Endothelial cell (in vitro differentiated cells): Measurements from ENCODE around the gene FXYD7. TPM values are rescaled to one million over a fixed set of nuclear protein-coding genes. Genes with fewer than 3 reads are reported as not detected.
A peak's percentile ranks its signal among the peaks of the same experiment; 100 is the strongest.

Source experiments
- DNase-seq: peaks from one replicate; pipeline ENCODE4 v3.0.0; 2021; ENCODE audit warnings: low spot score
- H3K27ac Mint-ChIP-seq: one replicate; pipeline ENCODE4 v1.8.0; 2021; ENCODE audit warnings: mixed read lengths, inconsistent platforms; ENCODE audit not compliant: unreplicated experiment
- H3K27me3 Mint-ChIP-seq: one replicate; pipeline ENCODE4 v1.8.0; 2021; ENCODE audit warnings: mild to moderate bottlenecking, moderate library complexity, mixed read lengths, inconsistent platforms; ENCODE audit not compliant: unreplicated experiment
- H3K36me3 Mint-ChIP-seq: one replicate; pipeline ENCODE4 v1.8.0; 2021; ENCODE audit warnings: mild to moderate bottlenecking, low read depth, mixed read lengths, inconsistent platforms; ENCODE audit not compliant: unreplicated experiment
- H3K4me1 Mint-ChIP-seq: one replicate; pipeline ENCODE4 v1.8.0; 2021; ENCODE audit warnings: mild to moderate bottlenecking, mixed read lengths, inconsistent platforms; ENCODE audit not compliant: unreplicated experiment
- H3K4me3 Mint-ChIP-seq: one replicate; pipeline ENCODE4 v1.8.0; 2021; ENCODE audit warnings: mild to moderate bottlenecking, mixed read lengths, inconsistent platforms; ENCODE audit not compliant: unreplicated experiment
- H3K9me3 Mint-ChIP-seq: one replicate; pipeline ENCODE4 v1.8.0; 2021; ENCODE audit warnings: mixed read lengths, inconsistent platforms; ENCODE audit not compliant: unreplicated experiment
- CTCF ChIP-seq: fragments of 200-600 bp; sonication (generic); IDR thresholded peaks from one replicate; pipeline ENCODE4 v1.5.0; 2021; ENCODE audit warnings: antibody characterized with exemption; ENCODE audit not compliant: unreplicated experiment
- total RNA-seq: library from RNA; stranded (reverse); fragmentation: NEBNext Ultra II Directional; extraction: Animal tissue kit (Norgen Biotek cat#: 25700); gene quantifications from one replicate; pipeline ENCODE4 v1.2.1, GENCODE V29; 2021; ENCODE audit not compliant: unreplicated experiment

The FXYD7 gene
- total RNA-seq, 1 donor from 2014 or later, result 0.67 TPM

GRCh38 chr19:35155441-35155840 is 12.4 kb downstream of the FXYD7 start:
- Mint-ChIP-seq H3K9me3 (no peaks in the 10 kb centered on the region), H3K27me3 (peaks cover 9% of the 10 kb centered on the region), H3K27ac (no peak overlapping the region), H3K36me3 (peaks cover 22% of the 10 kb centered on the region), H3K4me3 (peak overlapping the region; percentile 93), H3K4me1 (peaks cover 21% of the 10 kb centered on the region)
- DNase-seq, result no peak
- TF ChIP-seq CTCF, result no peak

- DNase-seq, result no peak
- Mint-ChIP-seq H3K9me3 (no peaks in the 10 kb centered on the region), H3K27me3 (peaks cover 8% of the 10 kb centered on the region), H3K27ac (no peak overlapping the region), H3K4me3 (peak overlapping the region; percentile 70), H3K4me1 (peaks cover 21% of the 10 kb centered on the region), H3K36me3 (peaks cover 26% of the 10 kb centered on the region)
- no peak for TF ChIP-seq CTCF
These were observed 13.1 kb downstream of the FXYD7 start for GRCh38 chr19:35155981-35156672.

- peak overlapping the region; percentile 70 for H3K4me3 Mint-ChIP-seq
- peaks cover 8% of the 10 kb centered on the region for H3K27me3 Mint-ChIP-seq
- TF ChIP-seq CTCF, result no peak
- no peak for DNase-seq
- peaks cover 21% of the 10 kb centered on the region for H3K4me1 Mint-ChIP-seq
- no peaks in the 10 kb centered on the region for H3K9me3 Mint-ChIP-seq
- no peak overlapping the region for H3K27ac Mint-ChIP-seq
- H3K36me3 Mint-ChIP-seq, result peaks cover 31% of the 10 kb centered on the region
These were observed 13.6 kb downstream of the FXYD7 start for GRCh38 chr19:35156673-35157014.

- Mint-ChIP-seq H3K9me3 (no peaks in the 10 kb centered on the region), H3K4me1 (peaks cover 17% of the 10 kb centered on the region), H3K27ac (no peak overlapping the region), H3K4me3 (no peak overlapping the region), H3K36me3 (peaks cover 37% of the 10 kb centered on the region), H3K27me3 (peaks cover 4% of the 10 kb centered on the region)
- TF ChIP-seq CTCF, result no peak
- DNase-seq, result no peak
These were observed 14.4 kb downstream of the FXYD7 start for GRCh38 chr19:35157431-35157830.

- no peak for TF ChIP-seq CTCF
- DNase-seq, result no peak
- H3K4me1 Mint-ChIP-seq, result peaks cover 6% of the 10 kb centered on the region
- no peak overlapping the region for H3K4me3 Mint-ChIP-seq
- no peaks in the 10 kb centered on the region for H3K9me3 Mint-ChIP-seq
- H3K36me3 Mint-ChIP-seq, result peaks cover 59% of the 10 kb centered on the region
- H3K27me3 Mint-ChIP-seq, result peaks cover 3% of the 10 kb centered on the region
- no peak overlapping the region for H3K27ac Mint-ChIP-seq
These were observed 16.6 kb downstream of the FXYD7 start for GRCh38 chr19:35159606-35160005.
